Osteoblast (primary cell): ENCODE results near the gene SMIM7. TPM values are rescaled to one million over a fixed set of nuclear protein-coding genes. Genes with fewer than 3 reads are reported as not detected.

Experiments used
- DNase-seq: peaks from one replicate; pipeline ENCODE4 v3.0.0; 2011; ENCODE audit warnings: low spot score, mixed read lengths; ENCODE audit not compliant: insufficient read length; ENCODE audit errors: missing footprints
- H2AFZ ChIP-seq: 2 replicates; pipeline ENCODE4 v1.6.0; 2011; ENCODE audit warnings: mild to moderate bottlenecking, low read length
- H3K27ac ChIP-seq: 2 replicates; pipeline ENCODE4 v1.5.1; 2011; ENCODE audit warnings: mild to moderate bottlenecking, low read depth, low read length, moderate library complexity
- H3K27me3 ChIP-seq: 2 replicates; pipeline ENCODE4 v1.6.0; 2012; ENCODE audit warnings: mild to moderate bottlenecking, control low read depth, inconsistent platforms, low read length, moderate library complexity; ENCODE audit not compliant: insufficient read depth
- H3K36me3 ChIP-seq: 2 replicates; pipeline ENCODE4 v1.5.1; 2011; ENCODE audit warnings: mild to moderate bottlenecking, low read length, control low read depth, moderate library complexity; ENCODE audit not compliant: insufficient read depth
- H3K4me1 ChIP-seq: 2 replicates; pipeline ENCODE4 v1.5.1; 2011; ENCODE audit warnings: mild to moderate bottlenecking, low read length, control low read depth, moderate library complexity; ENCODE audit not compliant: insufficient read depth
- H3K4me2 ChIP-seq: 2 replicates; pipeline ENCODE4 v1.6.0; 2011; ENCODE audit warnings: mild to moderate bottlenecking, low read length; ENCODE audit not compliant: insufficient read depth
- H3K4me3 ChIP-seq: fragments of 200-600 bp; sonication (generic); 3 replicates; pipeline ENCODE4 v1.5.1; 2012; ENCODE audit warnings: mild to moderate bottlenecking, low read length, inconsistent platforms; ENCODE audit not compliant: insufficient read depth
- H3K79me2 ChIP-seq: 2 replicates; pipeline ENCODE4 v1.6.0; 2012; ENCODE audit warnings: mild to moderate bottlenecking, low read length, control low read depth, inconsistent platforms; ENCODE audit not compliant: insufficient read depth
- H3K9me3 ChIP-seq: 2 replicates; pipeline ENCODE4 v1.5.1; 2011; ENCODE audit warnings: low read depth, low read length, control low read depth
- H4K20me1 ChIP-seq: 2 replicates; pipeline ENCODE4 v1.6.0; 2012; ENCODE audit warnings: mild to moderate bottlenecking, low read length, control low read depth; ENCODE audit not compliant: insufficient read depth
- total RNA-seq: library from RNA; depleted of rRNA; stranded (reverse); fragments of >200 nt; gene quantifications from 2 replicates; pipeline ENCODE4 v1.2.3, GENCODE V29; 2012
- TF ChIP-seq, protein P1 (sequence below): IDR thresholded peaks from 2 replicates; pipeline ENCODE4 v1.5.1; 2011; ENCODE audit warnings: mild to moderate bottlenecking, low read depth, low read length, moderate library complexity; ENCODE audit errors: extremely low read depth

SMIM7 gene
- total RNA-seq, 1 donor = 60.1 TPM

DNA sequence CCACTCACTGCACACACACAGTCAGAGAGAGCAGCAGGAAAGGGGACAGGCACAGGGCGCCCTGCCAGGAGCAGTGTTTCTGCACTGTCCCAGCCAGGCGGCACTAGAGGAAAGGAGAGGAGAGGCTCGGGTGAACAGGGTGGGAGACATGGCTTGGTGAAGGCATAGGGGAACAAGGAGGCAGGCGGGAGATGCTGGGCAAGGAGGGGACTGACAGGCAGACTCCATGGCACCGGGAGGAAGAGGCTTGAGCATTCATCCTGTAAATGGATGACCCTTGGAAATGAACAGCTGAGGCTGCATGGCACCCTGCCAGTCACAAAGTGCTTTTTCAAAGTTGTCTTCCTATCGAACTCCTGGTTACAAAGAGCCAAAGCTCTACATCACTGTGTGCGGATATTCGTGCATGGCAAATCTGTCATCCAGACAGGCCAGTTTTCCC lies 54.4 kb downstream of the SMIM7 start:
- H3K27ac ChIP-seq = no peak overlapping the region
- H3K4me2 ChIP-seq = no peak overlapping the region
- H3K27me3 ChIP-seq = no peaks in the 10 kb centered on the region
- H3K36me3 ChIP-seq = no peaks in the 10 kb centered on the region
- peaks cover 96% of the 10 kb centered on the region for H3K79me2 ChIP-seq
- peaks cover 85% of the 10 kb centered on the region for H4K20me1 ChIP-seq
- H2AFZ ChIP-seq = no peak overlapping the region
- TF ChIP-seq, protein P1, sequence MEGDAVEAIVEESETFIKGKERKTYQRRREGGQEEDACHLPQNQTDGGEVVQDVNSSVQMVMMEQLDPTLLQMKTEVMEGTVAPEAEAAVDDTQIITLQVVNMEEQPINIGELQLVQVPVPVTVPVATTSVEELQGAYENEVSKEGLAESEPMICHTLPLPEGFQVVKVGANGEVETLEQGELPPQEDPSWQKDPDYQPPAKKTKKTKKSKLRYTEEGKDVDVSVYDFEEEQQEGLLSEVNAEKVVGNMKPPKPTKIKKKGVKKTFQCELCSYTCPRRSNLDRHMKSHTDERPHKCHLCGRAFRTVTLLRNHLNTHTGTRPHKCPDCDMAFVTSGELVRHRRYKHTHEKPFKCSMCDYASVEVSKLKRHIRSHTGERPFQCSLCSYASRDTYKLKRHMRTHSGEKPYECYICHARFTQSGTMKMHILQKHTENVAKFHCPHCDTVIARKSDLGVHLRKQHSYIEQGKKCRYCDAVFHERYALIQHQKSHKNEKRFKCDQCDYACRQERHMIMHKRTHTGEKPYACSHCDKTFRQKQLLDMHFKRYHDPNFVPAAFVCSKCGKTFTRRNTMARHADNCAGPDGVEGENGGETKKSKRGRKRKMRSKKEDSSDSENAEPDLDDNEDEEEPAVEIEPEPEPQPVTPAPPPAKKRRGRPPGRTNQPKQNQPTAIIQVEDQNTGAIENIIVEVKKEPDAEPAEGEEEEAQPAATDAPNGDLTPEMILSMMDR = no peak
- H3K4me3 ChIP-seq = no peak overlapping the region
- H3K9me3 ChIP-seq = no peaks in the 10 kb centered on the region
- H3K4me1 ChIP-seq = peaks cover 22% of the 10 kb centered on the region
- peak; percentile 77 for DNase-seq

DNA sequence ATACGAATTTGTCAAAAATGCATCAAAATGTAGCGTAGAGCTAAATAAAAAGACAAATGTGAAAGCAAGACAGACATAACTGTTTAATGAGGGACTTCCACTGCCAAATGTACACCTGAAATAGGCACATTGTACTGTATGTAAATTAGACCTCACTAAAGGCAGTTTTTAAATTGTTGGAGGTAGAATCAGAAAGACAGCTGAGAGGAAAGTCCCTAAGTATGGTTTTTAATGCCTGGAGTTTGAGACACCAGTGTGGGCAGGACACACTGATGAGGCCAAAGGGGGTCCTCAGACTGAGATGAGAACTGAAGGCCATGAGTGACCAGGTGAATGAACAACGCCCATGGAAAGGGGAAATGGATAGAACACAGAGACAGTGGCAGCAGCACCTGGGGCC lies 54.8 kb downstream of the SMIM7 start:
- H4K20me1 ChIP-seq = peaks cover 87% of the 10 kb centered on the region
- H3K9me3 ChIP-seq = no peaks in the 10 kb centered on the region
- no peak overlapping the region for H3K4me2 ChIP-seq
- H3K4me1 ChIP-seq = peaks cover 22% of the 10 kb centered on the region
- no peak overlapping the region for H3K4me3 ChIP-seq
- no peaks in the 10 kb centered on the region for H3K36me3 ChIP-seq
- no peak overlapping the region for H3K27ac ChIP-seq
- no peak overlapping the region for H2AFZ ChIP-seq
- H3K79me2 ChIP-seq = peaks cover 96% of the 10 kb centered on the region
- TF ChIP-seq, protein P1 = no peak
- DNase-seq = peak; percentile 8
- no peaks in the 10 kb centered on the region for H3K27me3 ChIP-seq

DNA sequence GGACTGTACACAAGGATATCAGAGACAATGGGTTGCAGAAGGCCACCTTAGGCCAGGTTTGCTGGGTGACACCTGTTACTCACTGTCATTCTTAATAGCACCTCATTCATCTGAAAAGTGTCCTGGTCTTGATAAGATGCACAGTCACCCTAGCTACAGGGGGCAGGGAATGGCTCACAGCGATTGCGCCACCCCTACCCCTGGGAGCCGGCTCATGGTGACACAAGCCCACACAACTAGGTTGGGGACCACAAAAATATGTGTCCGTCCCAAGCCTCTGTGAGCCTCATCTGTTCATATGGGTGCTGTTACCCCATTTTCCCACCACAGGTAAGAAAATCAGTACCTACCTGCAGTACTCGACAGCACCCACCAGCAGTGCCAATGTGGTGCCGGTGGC lies 55.3 kb downstream of the SMIM7 start:
- peaks cover 89% of the 10 kb centered on the region for H4K20me1 ChIP-seq

DNA sequence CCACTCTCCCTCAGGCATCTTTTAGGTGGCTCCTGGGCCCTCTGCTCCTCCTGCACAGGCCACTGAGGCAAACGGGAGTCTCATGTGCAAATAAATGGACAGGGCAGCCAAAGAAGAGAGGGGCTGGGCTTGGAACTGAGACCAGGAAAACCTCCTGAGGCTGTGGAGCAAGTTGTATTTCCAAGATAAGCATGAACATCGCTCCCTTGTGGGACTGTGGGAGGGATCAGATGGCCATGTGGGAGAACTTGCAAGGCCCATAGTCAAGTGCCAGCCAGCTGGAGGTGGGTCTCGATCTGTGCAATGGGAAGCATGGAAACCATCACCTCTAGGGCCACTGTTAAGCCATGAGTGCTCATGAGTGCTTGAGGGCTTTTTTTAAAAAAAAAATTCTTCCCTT lies 56.9 kb downstream of the SMIM7 start:
- TF ChIP-seq, protein P1 = no peak
- Histone ChIP-seq H2AFZ (no peak overlapping the region), H3K27ac (no peak overlapping the region), H3K4me3 (no peak overlapping the region), H3K4me2 (no peak overlapping the region), H3K4me1 (peaks cover 13% of the 10 kb centered on the region), H3K36me3 (no peaks in the 10 kb centered on the region), H3K27me3 (no peaks in the 10 kb centered on the region), H3K79me2 (peaks cover 97% of the 10 kb centered on the region), H3K9me3 (no peaks in the 10 kb centered on the region), H4K20me1 (peaks cover 95% of the 10 kb centered on the region)
- DNase-seq = peak; percentile 73

More for the DNA sequence above, 55.3 kb downstream of the SMIM7 start:
- H3K9me3 ChIP-seq = no peaks in the 10 kb centered on the region
- H3K27me3 ChIP-seq = no peaks in the 10 kb centered on the region
- H3K4me2 ChIP-seq = no peak overlapping the region
- H3K27ac ChIP-seq = no peak overlapping the region
- DNase-seq = peak; percentile 30
- H2AFZ ChIP-seq = no peak overlapping the region
- no peaks in the 10 kb centered on the region for H3K36me3 ChIP-seq
- peaks cover 97% of the 10 kb centered on the region for H3K79me2 ChIP-seq
- no peak overlapping the region for H3K4me3 ChIP-seq
- TF ChIP-seq, protein P1 = no peak
- peaks cover 22% of the 10 kb centered on the region for H3K4me1 ChIP-seq
